GM10266 (cell line): ENCODE measurements around the gene CNST.

Experiments used
- DNase-seq: peaks from one replicate; pipeline ENCODE4 v3.0.0; 2012; ENCODE audit errors: extremely low spot score
- CTCF ChIP-seq: IDR thresholded peaks from 2 replicates; pipeline ENCODE4 v1.5.1; 2012; ENCODE audit warnings: mild to moderate bottlenecking, low read depth; ENCODE audit not compliant: control insufficient read depth, insufficient read depth; ENCODE audit errors: missing control alignments

CNST gene

GRCh38 chr1:246638941-246639655, 72.8 kb downstream of the CNST start:
- DNase-seq = no peak
- TF ChIP-seq CTCF = no peak

GRCh38 chr1:246639732-246640131, 73.5 kb downstream of the CNST start:
- no peak for TF ChIP-seq CTCF
- no peak for DNase-seq

GRCh38 chr1:246640747-246641146, 74.5 kb downstream of the CNST start:
- TF ChIP-seq CTCF = no peak
- DNase-seq = no peak

GRCh38 chr1:246641394-246641793, 75.1 kb downstream of the CNST start:
- DNase-seq = no peak
- TF ChIP-seq CTCF = no peak

GRCh38 chr1:246642719-246643118, 76.5 kb downstream of the CNST start:
- no peak for DNase-seq
- TF ChIP-seq CTCF = no peak

- TF ChIP-seq CTCF = no peak
- no peak for DNase-seq
These were observed 80.9 kb downstream of the CNST start for GRCh38 chr1:246647113-246647512.

- DNase-seq = no peak
- TF ChIP-seq CTCF = no peak
These were observed 81.3 kb downstream of the CNST start for GRCh38 chr1:246647513-246647912.
